ENCODE measurements around the gene PRSS57.
A peak's percentile ranks its signal among the peaks of the same experiment; 100 is the strongest.
"Not testable (repeated sequence)": the region's sequence is repeated elsewhere in the genome, so short reads cannot be mapped to it uniquely, and the experiment has no call there.

Gene PRSS57

DNA sequence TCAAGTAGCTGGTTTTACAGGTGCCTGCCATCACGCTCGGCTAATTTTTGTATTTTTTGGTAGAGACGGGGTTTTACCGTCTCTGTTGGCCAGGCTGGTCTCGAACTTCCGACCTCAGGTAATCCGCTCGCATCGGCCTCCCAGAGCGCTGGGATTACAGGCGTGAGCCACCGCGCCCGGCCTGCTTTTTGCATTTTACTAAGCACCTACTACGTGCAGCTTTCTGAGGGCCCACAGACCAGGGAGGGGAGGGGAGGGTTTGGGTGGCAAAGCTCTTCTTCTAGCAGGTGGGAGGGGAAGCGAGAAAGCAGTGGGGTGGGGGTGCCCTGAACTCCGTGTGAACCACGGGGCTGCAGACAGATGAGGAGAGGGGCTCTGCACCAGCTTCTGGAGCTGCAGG, 28.5 kb upstream of the PRSS57 start:
- DNase-seq: no peak

DNA sequence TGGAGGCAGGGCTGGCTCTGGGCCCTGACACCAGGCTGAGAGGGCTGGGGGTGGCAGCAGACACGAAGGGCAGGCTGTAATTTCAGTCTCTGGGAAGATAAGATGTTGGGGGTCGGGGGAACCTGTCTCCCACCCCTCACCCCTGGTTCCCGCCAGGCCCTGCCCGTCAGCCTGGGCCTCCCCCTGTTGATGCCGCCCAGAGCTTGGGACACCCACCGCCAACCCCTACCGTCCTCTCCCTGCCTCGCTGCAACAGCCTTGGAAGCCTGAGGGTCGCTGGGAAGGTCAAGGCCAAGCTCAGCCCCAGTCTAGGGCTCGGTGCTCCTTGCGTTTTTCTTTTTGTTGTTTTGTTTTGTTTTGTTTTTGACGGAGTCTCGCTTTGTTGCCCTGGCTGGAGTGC, 28.0 kb upstream of the PRSS57 start:
- no peak for DNase-seq

- DNase-seq: peak in 3 of 56 donors; percentile 21 to 30 (median 22)
Measured at GRCh38 chr19:722553-723101, 27.4 kb upstream of the PRSS57 start.

DNA sequence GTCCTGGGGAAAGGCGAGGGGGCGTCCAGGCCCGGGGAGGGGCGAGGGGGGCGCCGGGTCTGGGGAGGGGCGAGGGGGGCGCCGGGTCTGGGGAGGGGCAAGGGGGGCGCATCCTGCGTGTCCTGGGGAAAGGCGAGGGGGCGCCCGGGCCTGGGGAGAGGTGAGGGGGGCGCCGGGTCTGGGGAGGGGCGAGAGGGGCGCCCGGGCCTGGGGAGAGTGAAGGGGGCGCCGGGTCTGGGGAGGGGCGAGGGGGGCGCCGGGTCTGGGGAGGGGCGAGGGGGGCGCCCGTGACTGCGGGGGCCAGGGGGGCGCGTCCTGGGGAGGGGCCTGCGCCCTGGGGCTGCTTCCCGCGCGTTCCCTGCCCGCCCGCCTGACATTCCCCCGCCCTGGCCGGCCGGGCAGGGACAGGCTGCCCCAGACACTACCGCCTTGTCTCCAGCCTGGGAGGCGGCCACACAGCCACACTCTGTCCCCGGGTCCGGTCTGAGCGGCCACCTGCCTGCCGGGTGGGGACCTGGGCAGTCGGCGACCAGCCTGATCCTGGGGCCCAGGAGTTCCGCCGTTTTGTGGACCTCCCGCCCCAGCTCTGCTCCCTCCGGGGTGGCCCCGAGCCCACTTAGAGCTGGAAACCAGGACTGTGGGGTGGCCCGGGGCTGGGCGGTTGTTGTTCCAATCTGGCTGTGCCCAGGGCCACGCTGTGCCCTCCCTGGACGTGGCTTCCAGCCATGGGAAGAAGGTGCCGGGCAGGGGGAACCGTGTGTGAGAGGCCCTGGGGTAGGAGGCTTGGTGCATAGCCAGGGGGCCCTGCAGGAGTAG, 25.3 kb upstream of the PRSS57 start:
- DNase-seq: peak in 53 of 56 donors; percentile 10 to 89 (median 51)

DNA sequence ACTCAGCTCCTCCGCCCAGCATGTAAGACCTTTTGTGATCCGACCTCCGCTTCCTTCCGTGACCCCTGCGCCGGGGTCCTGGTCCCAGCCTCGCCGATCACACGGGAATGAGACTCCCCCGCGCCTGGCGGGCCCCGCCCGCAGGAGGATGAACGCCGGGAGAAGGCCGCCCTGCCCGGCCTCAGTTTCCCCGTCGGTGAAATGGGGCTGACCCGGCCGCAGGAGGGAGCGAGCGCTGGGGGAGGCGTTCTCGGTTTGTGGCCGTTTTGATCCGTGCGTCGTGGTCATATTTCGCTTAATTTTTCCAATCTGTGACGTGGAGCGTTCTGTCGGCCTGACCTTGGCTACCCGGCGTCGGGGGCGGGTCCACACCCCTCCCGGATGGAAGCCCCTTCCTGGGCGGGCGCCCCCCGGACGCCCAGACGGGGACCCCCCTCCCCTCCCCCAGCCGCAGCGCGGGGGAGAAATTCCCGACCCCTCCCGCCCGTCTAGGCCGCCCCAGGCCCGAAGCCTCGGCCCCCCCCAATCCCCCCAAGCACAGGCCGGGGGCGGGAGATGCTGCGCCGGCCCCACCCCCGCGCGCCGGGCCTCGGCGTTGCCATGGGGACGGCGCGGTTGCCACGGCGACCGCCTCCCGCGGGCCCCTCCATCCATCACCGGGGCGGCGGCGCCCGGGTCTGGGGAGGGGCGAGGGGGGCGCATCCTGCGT, 24.5 kb upstream of the PRSS57 start:
- peak in 37 of 56 donors; percentile 13 to 78 (median 44) for DNase-seq

GRCh38 chr19:718991-719512, 23.8 kb upstream of the PRSS57 start:
- peak in 47 of 56 donors; percentile 8 to 80 (median 52) for DNase-seq

DNA sequence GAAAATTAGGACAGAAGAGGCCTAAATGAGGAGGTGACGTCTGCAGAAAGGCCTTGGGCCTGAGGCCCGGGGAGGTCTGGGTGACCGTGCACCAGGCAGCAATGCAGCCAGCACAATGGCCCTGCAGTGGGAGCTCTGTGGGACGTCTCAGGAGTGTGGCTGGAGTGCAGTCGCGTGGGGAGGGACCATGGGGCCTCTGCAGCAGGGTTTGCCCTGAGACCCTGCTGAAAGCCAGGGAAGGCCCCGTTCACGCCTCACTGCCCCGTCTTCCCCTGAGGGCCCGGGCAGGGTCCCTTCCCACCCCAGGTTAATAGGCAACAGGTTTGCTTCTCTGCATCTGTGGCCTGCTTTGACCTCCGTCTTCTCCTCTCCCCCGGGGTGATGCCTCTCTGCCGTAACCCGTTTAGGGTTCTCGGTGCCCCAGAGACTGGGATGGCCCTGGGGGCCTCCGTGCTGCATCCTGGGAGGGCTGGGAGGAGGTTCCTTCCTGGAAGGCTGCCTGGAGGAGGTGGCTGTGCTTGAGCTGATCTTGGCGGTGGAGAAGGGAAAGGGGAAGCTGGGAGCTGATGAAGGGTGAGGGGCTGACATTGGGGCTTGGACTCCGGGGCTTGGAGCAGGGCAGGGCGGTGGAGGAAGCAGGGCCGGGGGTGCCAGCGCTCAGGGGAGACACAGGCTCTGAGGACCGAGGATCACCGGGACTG, 23.1 kb upstream of the PRSS57 start:
- peak in 20 of 56 donors; percentile 10 to 64 (median 32) for DNase-seq

GRCh38 chr19:715347-715746, 20.1 kb upstream of the PRSS57 start:
- DNase-seq: no peak

DNA sequence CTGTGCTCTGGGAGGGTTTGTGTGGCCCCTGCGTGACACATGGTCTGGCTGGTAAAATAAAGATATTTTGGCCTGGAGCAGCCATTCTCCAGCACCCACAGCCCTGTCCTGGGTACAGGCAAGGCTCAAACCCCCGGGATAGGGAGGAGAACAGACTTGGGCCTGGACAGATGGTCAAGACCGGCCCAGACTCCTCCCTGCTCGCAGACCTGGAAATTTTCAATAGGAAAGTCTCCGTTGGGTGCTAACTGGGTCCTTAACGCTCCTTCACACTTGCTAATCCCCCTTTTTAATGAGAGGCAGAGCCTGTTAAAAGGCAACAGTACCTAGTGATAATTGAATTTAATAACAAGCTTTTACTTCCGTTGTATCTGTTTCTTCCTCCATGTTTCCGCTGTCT, 16.0 kb upstream of the PRSS57 start:
- no peak for DNase-seq

- DNase-seq: peak in 2 of 56 donors; percentile 8 to 17
Measured at GRCh38 chr19:710767-711166, 15.5 kb upstream of the PRSS57 start.

- DNase-seq: peak in 34 of 56 donors; percentile 4 to 69 (median 30)
Measured at GRCh38 chr19:709965-710571, 14.8 kb upstream of the PRSS57 start.

GRCh38 chr19:709196-709964, 14.1 kb upstream of the PRSS57 start:
- DNase-seq: peak in 3 of 56 donors; percentile 13 to 48 (median 38)

DNA sequence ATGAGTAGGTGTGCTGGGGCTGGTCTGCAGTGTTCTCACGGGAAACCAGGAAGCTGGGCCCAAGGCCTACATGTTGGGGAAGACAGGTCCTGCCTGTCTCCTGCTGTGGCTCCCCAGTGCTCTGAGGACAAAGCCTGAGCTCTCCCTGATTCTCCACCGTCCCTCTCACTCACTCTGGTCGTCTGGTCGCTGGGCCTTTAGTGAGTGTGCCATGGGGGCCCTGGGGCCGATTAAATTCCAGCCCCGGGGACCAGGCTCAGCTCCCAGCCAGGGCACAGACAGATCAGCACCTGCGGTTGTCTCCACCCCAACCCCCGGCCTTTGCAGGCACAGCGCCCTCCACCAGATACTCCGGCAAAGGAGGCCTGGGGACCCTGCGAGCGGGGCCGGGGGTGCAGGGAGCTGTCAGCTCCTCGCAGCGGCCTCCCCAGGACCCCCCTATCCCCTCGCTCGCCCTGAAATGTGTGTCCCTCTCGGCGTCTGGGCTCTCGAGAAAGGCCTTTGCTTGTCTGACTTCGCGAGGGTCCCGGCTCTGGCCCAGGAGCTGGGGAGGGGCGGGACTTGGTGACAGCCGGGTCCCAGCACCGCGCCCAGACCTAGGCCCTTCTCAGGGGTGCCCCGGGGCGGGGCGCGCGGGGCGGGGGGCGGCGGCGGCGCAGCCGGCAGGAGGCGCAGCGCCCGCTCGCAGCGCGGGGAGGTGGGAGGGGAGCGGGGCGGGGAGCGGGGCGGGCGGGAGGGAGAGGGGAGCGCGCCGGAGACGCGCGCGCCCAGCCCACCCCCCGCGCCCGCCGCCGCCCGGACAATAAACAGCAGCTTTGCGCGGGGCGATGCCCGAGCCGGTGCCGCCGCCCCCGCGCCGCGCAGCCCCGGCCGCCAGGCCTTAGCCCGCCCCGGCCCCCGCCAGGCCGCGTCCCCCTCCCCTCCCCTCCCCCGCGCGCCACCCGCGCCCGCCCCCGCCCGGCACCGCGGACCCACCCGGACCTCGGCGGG, 13.2 kb upstream of the PRSS57 start, which contains the start of gene PALM:
Gene PALM, plus strand, starts transcription at position 782 of the 990 bp plus-strand sequence. CDS start 212 bp downstream, outside the sequence.
- DNase-seq: peak in 26 of 56 donors; percentile 10 to 67 (median 35)

DNA sequence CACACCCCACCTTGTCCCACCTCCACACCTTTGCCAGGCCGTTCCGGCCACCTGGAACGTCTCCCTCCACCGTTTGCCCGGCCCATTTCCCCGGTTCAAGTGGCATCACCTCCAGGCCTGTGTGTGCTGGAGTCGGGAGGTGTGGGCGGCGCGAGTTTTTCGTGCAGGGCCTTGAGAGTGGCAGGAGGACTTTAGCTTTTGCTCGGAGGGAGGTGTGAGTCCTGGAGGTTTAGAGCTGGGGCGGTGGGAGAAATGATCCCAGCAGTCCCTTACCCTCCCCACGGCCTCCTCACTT, 9.1 kb upstream of the PRSS57 start:
- DNase-seq: no peak

DNA sequence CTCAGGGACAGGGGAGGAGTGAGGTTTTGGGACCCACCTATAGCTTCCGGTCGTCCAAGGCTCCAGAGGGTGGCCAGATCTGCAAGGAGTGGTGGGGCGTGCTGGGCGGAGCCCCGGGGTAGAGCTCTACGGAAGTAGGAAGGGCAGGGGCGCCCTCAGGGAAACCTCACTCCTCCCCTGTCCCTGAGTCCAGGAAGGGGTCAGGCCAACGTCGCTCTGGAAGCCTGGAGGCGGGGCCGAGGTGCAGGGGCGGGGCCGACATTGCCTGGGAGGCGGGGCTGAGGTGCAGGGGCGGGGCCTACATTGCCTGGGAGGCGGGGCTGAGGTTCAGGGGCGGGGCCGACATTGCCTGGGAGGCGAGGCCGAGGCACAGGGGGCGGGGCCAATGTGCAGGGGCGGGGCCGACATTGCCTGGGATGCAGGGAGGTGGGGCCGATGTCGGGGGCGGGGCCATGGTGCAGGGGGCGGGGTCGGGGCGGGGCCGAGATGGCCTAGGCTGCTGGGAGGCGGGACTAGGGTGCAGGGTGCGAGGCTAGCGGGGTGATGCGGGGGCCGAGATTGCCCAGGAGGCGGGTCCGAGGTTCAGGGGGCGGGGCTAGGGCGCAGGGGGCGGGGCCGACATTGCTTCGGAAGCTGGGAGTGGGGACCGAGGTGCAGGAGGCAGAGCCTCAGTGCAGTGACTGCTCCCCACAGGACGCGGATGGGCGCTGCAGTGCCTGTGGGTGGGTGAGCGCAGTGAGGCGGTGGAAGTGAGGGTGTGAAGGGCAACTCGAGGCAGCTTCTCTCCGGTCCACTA, 8.6 kb upstream of the PRSS57 start:
- DNase-seq: peak in 32 of 56 donors; percentile 10 to 84 (median 50)

DNA sequence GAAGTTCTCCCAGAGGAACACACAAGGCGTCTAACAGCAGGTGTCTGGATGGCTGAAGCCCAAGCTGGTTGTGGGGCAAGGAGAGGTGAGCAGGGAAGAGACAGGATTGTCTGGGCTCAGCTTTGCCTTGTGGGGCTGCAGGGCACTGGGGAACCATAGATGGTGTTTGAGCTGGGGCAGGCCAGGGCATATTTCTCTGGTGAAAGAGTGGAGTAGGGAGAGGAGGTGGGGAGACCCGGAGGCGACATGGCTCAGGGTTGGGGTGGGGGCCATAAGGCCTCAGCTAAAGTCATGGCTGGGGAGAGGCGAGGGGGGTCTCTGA, 8.0 kb upstream of the PRSS57 start:
- DNase-seq: no peak

- not testable (repeated sequence) for DNase-seq
Measured at GRCh38 chr19:702847-703246, 7.6 kb upstream of the PRSS57 start.

DNA sequence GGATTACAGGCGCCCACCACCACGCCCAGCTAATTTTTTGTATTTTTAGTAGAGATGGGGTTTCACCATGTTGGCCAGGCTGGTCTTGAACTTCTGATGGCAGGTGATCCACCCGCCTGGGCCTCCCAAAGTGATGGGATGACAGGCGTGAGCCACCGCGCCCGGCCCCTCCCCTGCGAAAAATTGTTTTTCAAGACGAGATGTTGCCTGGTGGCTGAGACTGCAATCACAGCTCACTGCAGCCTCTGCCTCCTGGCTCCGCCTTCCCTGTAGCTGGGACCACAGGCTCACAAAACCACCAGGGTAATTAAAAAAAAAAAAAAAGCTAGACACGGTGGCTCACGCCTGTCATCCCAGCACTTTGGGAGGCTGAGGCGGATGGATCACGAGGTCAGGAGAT, 4.6 kb upstream of the PRSS57 start:
- DNase-seq: not testable (repeated sequence)
